Measurements from ENCODE around the gene SLC13A3.

Gene SLC13A3

DNA sequence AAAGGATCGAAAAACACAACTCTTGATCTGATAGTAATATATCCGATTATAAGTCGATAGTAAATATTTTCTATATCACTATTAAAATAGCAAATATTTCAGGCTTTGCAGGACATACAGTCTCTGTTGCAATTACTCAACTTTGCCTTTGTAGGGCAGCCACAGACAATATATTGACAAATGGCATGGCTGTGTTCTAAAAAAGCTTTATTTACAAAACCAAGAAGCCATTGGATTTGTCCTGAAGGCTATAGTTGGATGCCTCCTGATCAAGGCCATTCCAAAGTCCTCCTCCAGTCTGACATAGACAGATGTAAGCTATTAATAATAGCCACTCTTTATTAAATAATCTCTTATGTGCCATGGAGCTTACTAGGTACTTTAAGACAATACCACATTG lies 106.7 kb downstream of the SLC13A3 start:
- Histone ChIP-seq H3K9ac (ENCODE audit: low read length) (no peak overlapping the region), H3K4me3 (ENCODE audit: insufficient read depth, low read length, poor library complexity, severe bottlenecking) (no peak overlapping the region), H3K4me2 (ENCODE audit: low read depth, low read length, poor library complexity, severe bottlenecking) (no peak overlapping the region)

DNA sequence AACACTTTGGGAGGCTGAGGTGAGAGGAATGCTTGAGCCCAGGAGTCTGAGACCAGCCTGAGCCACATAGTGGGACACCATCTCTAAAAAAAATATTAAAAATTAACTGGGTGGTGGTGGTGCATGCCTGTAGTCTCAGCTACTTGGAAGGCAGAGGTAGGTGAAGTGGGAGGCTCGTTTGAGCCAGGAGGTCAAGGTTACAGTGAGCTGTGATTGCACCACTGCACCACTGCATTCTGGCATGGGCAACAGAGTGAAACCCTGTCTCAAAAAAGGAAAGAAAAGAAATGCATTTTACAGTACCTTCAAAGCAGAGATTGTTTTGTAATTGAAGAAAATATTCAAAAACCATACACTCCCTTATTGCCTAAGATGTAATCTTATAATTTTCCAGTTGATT lies 107.3 kb downstream of the SLC13A3 start:
- no peak overlapping the region for H3K27ac ChIP-seq (ENCODE audit: low read depth, low read length)
- H3K9me3 ChIP-seq (ENCODE audit: insufficient read depth, low read length) = no peaks in the 10 kb centered on the region
- no peaks in the 10 kb centered on the region for H3K36me3 ChIP-seq (ENCODE audit: low read length)
- no peaks in the 10 kb centered on the region for H3K27me3 ChIP-seq (ENCODE audit: low read length)
- no peaks in the 10 kb centered on the region for H3K79me2 ChIP-seq (ENCODE audit: insufficient read depth, low read length)
- H3K9ac ChIP-seq (ENCODE audit: low read length) = no peak overlapping the region
- TF ChIP-seq, protein P1, sequence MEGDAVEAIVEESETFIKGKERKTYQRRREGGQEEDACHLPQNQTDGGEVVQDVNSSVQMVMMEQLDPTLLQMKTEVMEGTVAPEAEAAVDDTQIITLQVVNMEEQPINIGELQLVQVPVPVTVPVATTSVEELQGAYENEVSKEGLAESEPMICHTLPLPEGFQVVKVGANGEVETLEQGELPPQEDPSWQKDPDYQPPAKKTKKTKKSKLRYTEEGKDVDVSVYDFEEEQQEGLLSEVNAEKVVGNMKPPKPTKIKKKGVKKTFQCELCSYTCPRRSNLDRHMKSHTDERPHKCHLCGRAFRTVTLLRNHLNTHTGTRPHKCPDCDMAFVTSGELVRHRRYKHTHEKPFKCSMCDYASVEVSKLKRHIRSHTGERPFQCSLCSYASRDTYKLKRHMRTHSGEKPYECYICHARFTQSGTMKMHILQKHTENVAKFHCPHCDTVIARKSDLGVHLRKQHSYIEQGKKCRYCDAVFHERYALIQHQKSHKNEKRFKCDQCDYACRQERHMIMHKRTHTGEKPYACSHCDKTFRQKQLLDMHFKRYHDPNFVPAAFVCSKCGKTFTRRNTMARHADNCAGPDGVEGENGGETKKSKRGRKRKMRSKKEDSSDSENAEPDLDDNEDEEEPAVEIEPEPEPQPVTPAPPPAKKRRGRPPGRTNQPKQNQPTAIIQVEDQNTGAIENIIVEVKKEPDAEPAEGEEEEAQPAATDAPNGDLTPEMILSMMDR (IDR thresholded peaks at IDR 0.05; ENCODE audit: insufficient read depth, low read length, poor library complexity, severe bottlenecking) = no peak
- no peak for TF ChIP-seq EZH2phosphoT487 (conservative IDR thresholded peaks at IDR 0.05; ENCODE audit: low read length)
- no peaks in the 10 kb centered on the region for H4K20me1 ChIP-seq (ENCODE audit: low read depth, low read length)
- no peak overlapping the region for H3K4me2 ChIP-seq (ENCODE audit: low read depth, low read length, poor library complexity, severe bottlenecking)
- H3F3A ChIP-seq (ENCODE audit: insufficient read depth) = no peaks in the 10 kb centered on the region
- no peaks in the 10 kb centered on the region for H3K9me2 ChIP-seq (replicated peaks; ENCODE audit: insufficient read depth, low read length)
- H3K4me3 ChIP-seq (ENCODE audit: insufficient read depth, low read length, poor library complexity, severe bottlenecking) = no peak overlapping the region
- H2AFZ ChIP-seq (ENCODE audit: low read depth, low read length, severe bottlenecking) = no peak overlapping the region

More for the DNA sequence above, 106.7 kb downstream of the SLC13A3 start:
- no peaks in the 10 kb centered on the region for H4K20me1 ChIP-seq (ENCODE audit: low read depth, low read length)
- H3K79me2 ChIP-seq (ENCODE audit: insufficient read depth, low read length) = no peaks in the 10 kb centered on the region
- H3K27ac ChIP-seq (ENCODE audit: low read depth, low read length) = no peak overlapping the region
- no peaks in the 10 kb centered on the region for H3K9me3 ChIP-seq (ENCODE audit: insufficient read depth, low read length)
- no peaks in the 10 kb centered on the region for H3K36me3 ChIP-seq (ENCODE audit: low read length)
- no peak overlapping the region for H2AFZ ChIP-seq (ENCODE audit: low read depth, low read length, severe bottlenecking)
- no peaks in the 10 kb centered on the region for H3F3A ChIP-seq (ENCODE audit: insufficient read depth)
- no peak for TF ChIP-seq EZH2phosphoT487 (conservative IDR thresholded peaks at IDR 0.05; ENCODE audit: low read length)
- TF ChIP-seq, protein P1 (IDR thresholded peaks at IDR 0.05; ENCODE audit: insufficient read depth, low read length, poor library complexity, severe bottlenecking) = no peak
- H3K27me3 ChIP-seq (ENCODE audit: low read length) = no peaks in the 10 kb centered on the region
- no peaks in the 10 kb centered on the region for H3K9me2 ChIP-seq (replicated peaks; ENCODE audit: insufficient read depth, low read length)

DNA sequence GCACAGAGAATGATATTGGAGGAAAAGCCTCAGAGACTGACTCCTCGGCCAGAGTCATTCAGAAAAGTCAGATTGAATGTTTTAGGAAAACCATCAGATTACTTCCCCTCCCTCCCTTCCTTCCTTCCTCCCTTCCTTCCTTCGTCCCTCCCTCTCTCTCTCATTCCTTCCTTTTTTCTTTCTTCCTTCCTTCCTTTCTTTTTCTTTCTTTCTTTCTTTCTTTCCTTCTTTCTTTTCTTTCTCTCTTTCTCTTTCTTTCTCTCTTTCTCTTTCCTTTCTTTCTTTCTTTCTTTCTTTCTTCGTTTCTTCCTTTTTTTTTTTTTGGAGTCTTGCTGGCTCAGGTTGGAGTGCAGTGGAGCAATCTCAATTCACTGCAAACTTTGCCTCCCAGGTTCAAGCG lies 108.2 kb downstream of the SLC13A3 start:
- Histone ChIP-seq H2AFZ (ENCODE audit: low read depth, low read length, severe bottlenecking) (no peak overlapping the region), H3K9me3 (ENCODE audit: insufficient read depth, low read length) (no peaks in the 10 kb centered on the region), H3K4me3 (ENCODE audit: insufficient read depth, low read length, poor library complexity, severe bottlenecking) (no peak overlapping the region), H3K4me2 (ENCODE audit: low read depth, low read length, poor library complexity, severe bottlenecking) (no peak overlapping the region), H4K20me1 (ENCODE audit: low read depth, low read length) (no peaks in the 10 kb centered on the region), H3K36me3 (ENCODE audit: low read length) (no peaks in the 10 kb centered on the region), H3K9ac (ENCODE audit: low read length) (no peak overlapping the region), H3K27me3 (ENCODE audit: low read length) (no peaks in the 10 kb centered on the region), H3K27ac (ENCODE audit: low read depth, low read length) (no peak overlapping the region), H3K9me2 (replicated peaks; ENCODE audit: insufficient read depth, low read length) (no peaks in the 10 kb centered on the region), H3K79me2 (ENCODE audit: insufficient read depth, low read length) (no peaks in the 10 kb centered on the region), H3F3A (ENCODE audit: insufficient read depth) (no peaks in the 10 kb centered on the region)
- TF ChIP-seq, protein P1 (IDR thresholded peaks at IDR 0.05; ENCODE audit: insufficient read depth, low read length, poor library complexity, severe bottlenecking) = no peak
- no peak for TF ChIP-seq EZH2phosphoT487 (conservative IDR thresholded peaks at IDR 0.05; ENCODE audit: low read length)
